SH-SY5Y (cell line): ENCODE measurements around the gene CAPN1.

ENCODE experiments used
- GATA2 ChIP-seq: IDR thresholded peaks from 2 replicates; pipeline ENCODE4 v1.6.1; 2011; ENCODE audit warnings: mild to moderate bottlenecking, low read depth, low read length
- GATA3 ChIP-seq: IDR thresholded peaks from 2 replicates; pipeline ENCODE4 v1.6.1; 2011; ENCODE audit warnings: low read depth, mild to moderate bottlenecking, low read length, moderate library complexity

DNA sequence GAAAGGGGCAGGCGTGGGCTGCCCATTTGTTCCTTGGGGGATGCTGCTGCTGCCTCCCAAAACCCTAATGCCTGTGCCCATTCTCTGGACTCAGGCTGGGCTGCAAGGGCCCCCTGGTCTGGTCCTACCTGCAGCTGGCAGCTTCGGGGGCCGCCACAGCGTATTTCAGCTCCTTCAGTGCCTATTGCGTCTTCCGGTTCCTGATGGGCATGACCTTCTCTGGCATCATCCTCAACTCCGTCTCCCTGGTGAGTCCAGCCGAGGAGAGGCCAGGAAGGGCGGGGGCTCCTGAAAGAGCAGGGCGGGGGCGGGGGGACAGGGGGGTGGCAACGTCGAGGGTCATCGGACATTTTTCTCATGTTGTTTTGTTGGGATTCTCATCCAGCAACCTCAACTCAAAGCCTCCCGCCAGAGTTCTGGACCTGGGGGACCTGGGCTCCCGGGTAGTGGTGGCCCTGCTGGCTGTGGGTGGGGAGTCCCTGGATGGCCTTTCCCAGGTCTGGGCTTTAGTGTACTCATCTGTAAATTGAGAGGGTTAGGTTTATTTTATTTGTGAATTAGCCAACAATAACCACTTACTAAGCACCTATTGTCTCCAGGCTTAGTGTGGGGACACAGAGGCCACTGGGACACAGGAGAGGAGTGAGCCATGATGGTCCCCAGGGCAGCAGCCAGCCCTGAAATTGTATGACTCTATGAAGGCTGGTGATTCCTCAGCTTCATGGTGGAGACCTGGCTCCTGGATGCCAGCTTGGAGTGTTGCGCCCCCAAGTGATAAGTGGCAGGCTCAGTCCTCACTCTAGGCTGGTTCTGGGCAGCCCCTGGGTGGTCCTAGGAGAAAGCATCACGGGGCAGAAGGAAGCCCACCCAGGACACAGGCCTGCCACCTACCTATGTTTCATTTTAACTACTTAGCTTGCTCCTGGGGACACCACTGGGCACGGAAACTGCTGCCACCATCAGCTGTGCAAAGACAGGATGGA lies 36.0 kb downstream of the CAPN1 start:
- TF ChIP-seq GATA2 (no peak), GATA3 (no peak)
